Endothelial cell of umbilical vein (primary cell): ENCODE data around the gene SCN2B. TPM values are rescaled to one million over a fixed set of nuclear protein-coding genes. Genes with fewer than 3 reads are reported as not detected.

Source experiments
- BruUV-seq: library from RNA; stranded (reverse); fragments of 400-500 nt; replicated peaks from 2 replicates; lab custom pipeline; 2021; lab: Mats Ljungman, UMichigan
- CTCF ChIA-PET: fragments of 300-600, 350-600 bp; sonication (Branson Sonifier 250); formaldehyde crosslinking; loops from one replicate; lab custom pipeline; 2021; ENCODE audit warnings: antibody characterized with exemption, inconsistent platforms; lab: Charles Lee
- POLR2A ChIA-PET: fragments of 300-600, 350-600 bp; sonication (Branson Sonifier 250); formaldehyde crosslinking; loops from one replicate; lab custom pipeline; 2021; ENCODE audit warnings: antibody characterized with exemption, inconsistent platforms; lab: Charles Lee
- DNase-seq: peaks from one replicate; pipeline ENCODE4 v3.0.0-alpha.2; 2011; ENCODE audit warnings: low read depth, low spot score
- FAIRE-seq: peaks from 2 replicates; lab custom pipeline; 2011; peaks lifted over from hg19 to GRCh38; lab: Jason Lieb, UNC
- H2AFZ ChIP-seq: 2 replicates; pipeline ENCODE4 v1.6.0; 2012; ENCODE audit warnings: low read depth, low read length, control low read depth, inconsistent platforms
- H3K27ac ChIP-seq: 2 replicates; pipeline ENCODE4 v1.5.1; 2011; ENCODE audit warnings: low read depth, mild to moderate bottlenecking, control low read depth, low read length, moderate library complexity; ENCODE audit not compliant: insufficient read depth
- H3K27me3 ChIP-seq, 2 experiments: 2 replicates each; pipeline versions ENCODE4 v1.6.0 to v1.6.1; 2011; ENCODE audit warnings: low read length in 2 of 2, mixed read lengths in 1 of 2; ENCODE audit not compliant: control insufficient read depth in 2 of 2, insufficient read depth in 2 of 2
- H3K36me3 ChIP-seq, 2 experiments: 2 replicates in 1 of 2; 3 replicates in 1 of 2; pipeline ENCODE4 v1.5.1; 2011; ENCODE audit warnings: low read length in 2 of 2, mild to moderate bottlenecking in 1 of 2, moderate library complexity in 1 of 2; ENCODE audit not compliant: control insufficient read depth in 2 of 2, insufficient read depth in 2 of 2; ENCODE audit errors: extremely low read depth in 1 of 2
- H3K4me1 ChIP-seq: 3 replicates; pipeline ENCODE4 v1.5.1; 2011; ENCODE audit warnings: mild to moderate bottlenecking, low read length; ENCODE audit not compliant: control insufficient read depth, insufficient read depth; ENCODE audit errors: extremely low read depth
- H3K4me2 ChIP-seq: 2 replicates; pipeline ENCODE4 v1.6.1; 2011; ENCODE audit warnings: low read length, control low read depth, mixed read lengths; ENCODE audit not compliant: insufficient read depth
- H3K4me3 ChIP-seq, 3 experiments: fragments of 200-600 bp in 1 of 3; sonication (generic), shearing (Covaris generic) in 1 of 3; replicated peaks in 1 of 3; 2 replicates each; pipeline ENCODE4 v1.5.1; 2011 to 2016; ENCODE audit warnings: control low read depth in 3 of 3, low read length in 3 of 3, mild to moderate bottlenecking in 2 of 3, inconsistent platforms in 1 of 3, low read depth in 1 of 3, moderate library complexity in 1 of 3; ENCODE audit not compliant: insufficient read depth in 1 of 3
- H3K79me2 ChIP-seq: 2 replicates; pipeline ENCODE4 v1.6.0; 2012; ENCODE audit warnings: low read length, inconsistent platforms; ENCODE audit not compliant: control insufficient read depth, insufficient read depth
- H3K9ac ChIP-seq: replicated peaks from 2 replicates; pipeline ENCODE3; 2011; ENCODE audit warnings: low read length, control low read depth; ENCODE audit not compliant: insufficient read depth; ENCODE audit errors: extremely low read depth
- H3K9me1 ChIP-seq: replicated peaks from 3 replicates; pipeline ENCODE4 v1.6.0; 2011; ENCODE audit warnings: mild to moderate bottlenecking, low read length; ENCODE audit not compliant: control insufficient read depth, insufficient read depth; ENCODE audit errors: extremely low read depth
- H3K9me3 ChIP-seq: replicated peaks from 2 replicates; pipeline ENCODE4 v1.5.1; 2012; ENCODE audit warnings: low read length, inconsistent platforms; ENCODE audit not compliant: control insufficient read depth, insufficient read depth
- H4K20me1 ChIP-seq: replicated peaks from 2 replicates; pipeline ENCODE3; 2011; ENCODE audit warnings: mild to moderate bottlenecking, low read length; ENCODE audit not compliant: control insufficient read depth, insufficient read depth; ENCODE audit errors: extremely low read depth
- CTCF ChIP-seq, 2 donors: IDR thresholded peaks; 1 replicate in 1 of 2; 2 replicates in 1 of 2; pipeline ENCODE4 v1.5.1; 2011; ENCODE audit warnings: low read length in 2 of 2, mild to moderate bottlenecking in 2 of 2, moderate library complexity in 2 of 2, control low read depth in 1 of 2, inconsistent platforms in 1 of 2, low read depth in 1 of 2; ENCODE audit not compliant: insufficient read depth in 1 of 2; ENCODE audit errors: extremely low read depth in 1 of 2
- EZH2 ChIP-seq: IDR thresholded peaks from 2 replicates; pipeline ENCODE4 v1.6.1; 2012; ENCODE audit warnings: borderline replicate concordance, low read depth, mild to moderate bottlenecking, moderate library complexity, low read length, inconsistent platforms; ENCODE audit not compliant: severe bottlenecking
- FOS ChIP-seq: IDR thresholded peaks from 2 replicates; pipeline ENCODE4 v1.6.1; 2011; ENCODE audit warnings: mild to moderate bottlenecking, low read length, moderate library complexity, borderline replicate concordance; ENCODE audit not compliant: insufficient read depth
- GATA2 ChIP-seq: IDR thresholded peaks from 2 replicates; pipeline ENCODE4 v1.7.0; 2011; ENCODE audit warnings: low read depth, mild to moderate bottlenecking, moderate library complexity, mixed read lengths, low read length; ENCODE audit not compliant: insufficient read length, insufficient read depth
- JUN ChIP-seq: IDR thresholded peaks from 2 replicates; pipeline ENCODE4 v1.6.1; 2011; ENCODE audit warnings: borderline replicate concordance, low read depth; ENCODE audit not compliant: insufficient read length, insufficient read depth
- MYC ChIP-seq: IDR thresholded peaks from one replicate; pipeline ENCODE4 v1.6.1; 2011; ENCODE audit warnings: mild to moderate bottlenecking, low read depth, low read length
- POLR2A ChIP-seq: IDR thresholded peaks from 2 replicates; pipeline ENCODE4 v1.6.1; 2012; ENCODE audit warnings: low read depth, mild to moderate bottlenecking, control low read depth, low read length
- POLR2AphosphoS5 ChIP-seq: IDR thresholded peaks from 2 replicates; pipeline ENCODE4 v1.6.1; 2012; ENCODE audit warnings: low read depth, mild to moderate bottlenecking, control low read depth, low read length, moderate library complexity; ENCODE audit not compliant: insufficient read depth
- dilution Hi-C: fragments of 300-500 bp; cut with MboI; formaldehyde crosslinking; loops from one replicate; pipeline ENCODE4 v1.15.0; 2019; ENCODE audit warnings: low sequenced_read_pairs; ENCODE audit not compliant: extremely low pct_ligation_motif_present
- intact Hi-C: fragments of 100-400 bp; cut with micrococcal nuclease; formaldehyde crosslinking; loops from one replicate; pipeline ENCODE4 v1.10.0; 2022
- polyA plus RNA-seq, 4 experiments: library from polyadenylated mRNA; depleted of rRNA in 3 of 4; stranded (reverse) in 3 of 4; unstranded in 1 of 4; fragments of >200 nt; gene quantifications; 2 replicates each; pipeline versions ENCODE4 v1.2.1 to v1.2.3, GENCODE V29; 2011 to 2012; ENCODE audit warnings: missing spikeins in 1 of 4
- total RNA-seq: library from RNA; stranded (reverse); gene quantifications from 2 replicates; pipeline ENCODE4 v1.2.3, GENCODE V29; 2021
- TF ChIP-seq, protein P1 (sequence below): IDR thresholded peaks from 2 replicates; pipeline ENCODE4 v1.6.1; 2011; ENCODE audit not compliant: insufficient read depth, insufficient read length

SCN2B gene
- total and polyA plus RNA-seq, 2 donors (not counting 3 experiments of a cell fraction or from before 2014, with no cell fraction given), result not detected

- DNase-seq, result no peak
- CTCF ChIA-PET, result interaction anchor here (0.7 to 1.9 kb wide), 7 partner anchors 10 to 93 kb away, joined by 3 to 6 read pairs (median 4); partner anchors contain the start of gene MPZL2
- H4K20me1 ChIP-seq, result no peaks in the 10 kb centered on the region
- intact Hi-C loops, result no loop called here
- no peak for FAIRE-seq
- H3K79me2 ChIP-seq, result no peaks in the 10 kb centered on the region
- TF ChIP-seq CTCF (IDR thresholded peaks at IDR 0.05; ENCODE audit: extremely low read depth in 1 of 2, insufficient read depth in 1 of 2, low read depth in 1 of 2, low read length in 2 of 2) (no peak), JUN (no peak), EZH2 (no peak), GATA2 (no peak), MYC (no peak), FOS (no peak), POLR2AphosphoS5 (no peak), POLR2A (no peak)
- TF ChIP-seq, protein P1, sequence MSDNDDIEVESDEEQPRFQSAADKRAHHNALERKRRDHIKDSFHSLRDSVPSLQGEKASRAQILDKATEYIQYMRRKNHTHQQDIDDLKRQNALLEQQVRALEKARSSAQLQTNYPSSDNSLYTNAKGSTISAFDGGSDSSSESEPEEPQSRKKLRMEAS, result no peak
- H3K4me2 ChIP-seq, result no peak overlapping the region
- H3K27ac ChIP-seq, result no peak overlapping the region
- no peak overlapping the region for H3K4me3 ChIP-seq
- H3K4me1 ChIP-seq, result peaks cover 12% of the 10 kb centered on the region
- no peaks in the 10 kb centered on the region for H3K27me3 ChIP-seq
- dilution Hi-C loops, result no loop called here
- BruUV-seq, result no TSS peak
- POLR2A ChIA-PET, result interaction anchor here (0.5 kb wide), 1 partner anchor 674 kb away, joined by 5 read pairs; no protein-coding TSS in a partner anchor
- no peak overlapping the region for H2AFZ ChIP-seq
- H3K9me3 ChIP-seq, result no peaks in the 10 kb centered on the region
- H3K9ac ChIP-seq, result no peak overlapping the region
- H3K9me1 ChIP-seq, result no peaks in the 10 kb centered on the region
- H3K36me3 ChIP-seq, result no peaks in the 10 kb centered on the region
Observed at GRCh38 chr11:118201966-118202365, 25.5 kb upstream of the SCN2B start.
